GM12892 (cell line): ENCODE data around the gene ZMIZ1.

Experiments used
- POLR2A ChIP-seq: IDR thresholded peaks from 2 replicates; pipeline ENCODE4 v1.6.1; 2011; ENCODE audit warnings: low read depth, low read length, control low read depth
- POLR2AphosphoS5 ChIP-seq: IDR thresholded peaks from 2 replicates; pipeline ENCODE4 v1.6.1; 2011; ENCODE audit warnings: low read depth, low read length, control low read depth
- TAF1 ChIP-seq: IDR thresholded peaks from 2 replicates; pipeline ENCODE4 v1.6.1; 2011; ENCODE audit warnings: low read depth, mild to moderate bottlenecking, control low read depth, low read length, borderline replicate concordance

DNA sequence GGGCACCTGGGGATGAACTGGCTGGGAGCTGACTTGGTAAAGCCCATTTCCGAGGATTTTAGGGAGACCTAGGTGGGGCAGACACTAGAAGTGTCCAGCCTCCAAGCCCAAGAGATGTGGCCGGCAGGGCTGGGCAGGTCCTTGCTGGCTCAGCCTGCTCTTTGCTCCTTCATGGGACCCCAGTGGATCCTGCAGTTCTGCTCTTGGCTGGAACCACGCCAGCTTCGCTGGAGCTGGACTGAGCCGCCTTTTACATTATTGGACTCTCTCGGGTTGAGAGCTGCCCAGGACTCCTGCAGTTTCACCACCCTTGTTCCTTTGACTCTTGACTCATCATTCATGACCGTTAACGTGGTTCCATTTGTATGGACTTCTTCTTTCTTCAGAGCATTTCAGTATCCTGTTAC, 284.2 kb downstream of the ZMIZ1 start:
- TF ChIP-seq POLR2A: no peak; the same call in 1 of the 2 replicates
- TF ChIP-seq POLR2AphosphoS5: no peak
- no peak for TF ChIP-seq TAF1
